Adrenal gland (tissue), 12 donors: ENCODE results near the gene VASP. TPM values are rescaled to one million over a fixed set of nuclear protein-coding genes. Genes with fewer than 3 reads are reported as not detected.

Source experiments
- DNase-seq, 7 donors: peaks; one replicate each; pipeline ENCODE4 v3.0.0-alpha.2; 2019 to 2020
- H3K27ac ChIP-seq, 5 donors: fragments of 200-600 bp; sonication (generic) in 4 of 5; 1 replicate in 3 of 5; 2 replicates in 2 of 5; pipeline versions ENCODE4 v1.5.1 to v1.8.0; 2016 to 2020; ENCODE audit warnings: mild to moderate bottlenecking in 1 of 5
- H3K27me3 ChIP-seq: fragments of 200-600 bp; 2 replicates; pipeline ENCODE4 v1.8.0; 2021
- H3K36me3 ChIP-seq, 2 donors: fragments of 200-600 bp; replicated peaks in 1 of 2; 1 replicate in 1 of 2; 2 replicates in 1 of 2; pipeline versions ENCODE4 v1.5.1 to v1.8.0; 2018 to 2022
- H3K4me1 ChIP-seq, 2 donors: fragments of 200-600 bp; replicated peaks in 1 of 2; 1 replicate in 1 of 2; 2 replicates in 1 of 2; pipeline versions ENCODE4 v1.5.1 to v1.8.0; 2018 to 2021
- H3K4me3 ChIP-seq, 4 donors: fragments of 200-600 bp; sonication (generic) in 3 of 4; one replicate each; pipeline ENCODE4 v1.5.1; 2016 to 2018
- H3K9me3 ChIP-seq, 3 donors: fragments of 200-600 bp; sonication (generic) in 1 of 3; replicated peaks in 1 of 3; 1 replicate in 2 of 3; 2 replicates in 1 of 3; pipeline versions ENCODE4 v1.5.1 to v1.8.0; 2016 to 2021
- POLR2A ChIP-seq, 2 donors: fragments of 450-650 bp; IDR thresholded peaks; one replicate each; pipeline ENCODE4 v1.6.1; 2017; ENCODE audit warnings: antibody characterized with exemption in 2 of 2, mild to moderate bottlenecking in 2 of 2, moderate library complexity in 1 of 2
- WGBS, 4 donors: extraction: QIAGEN DNeasy Blood & Tissue Kit in 2 of 4; methylation state at CpG; one replicate each; pipeline versions ENCODE4 v1.1.5 to v1.1.7; 2013 to 2017; 5-methylcytosine and 5-hydroxymethylcytosine counted together
- intact Hi-C, 2 donors: fragments of 100-400 bp; cut with DNase I; formaldehyde crosslinking; loops; one replicate each; pipeline versions ENCODE4 v1.14.1 to v1.15.0; 2022 to 2023
- polyA plus RNA-seq, 3 donors: library from polyadenylated mRNA; stranded (reverse); fragments of 200-250 nt in 2 of 3; fragments of 350-450 nt in 1 of 3; fragmentation: Illumina TruSeq in 1 of 3; extraction: RNeasy Lipid Tissue Mini Kit (QIAGEN cat#74804) in 1 of 3; gene quantifications; one replicate each; pipeline ENCODE4 v1.2.3, GENCODE V29; 2013 to 2014
- total RNA-seq, 9 donors: library from RNA; depleted of rRNA in 4 of 9; stranded (reverse); fragments of >200 nt in 4 of 9; fragments of 120-200 nt in 1 of 9; fragmentation: NEBNext Ultra II Directional in 1 of 9; extraction: Animal tissue kit (Norgen Biotek cat#: 25700) in 1 of 9; gene quantifications; one replicate each; pipeline versions ENCODE4 v1.1.0 to v1.2.4, GENCODE V29; 2013 to 2023
- TF ChIP-seq, protein P1 (sequence below), 6 experiments: fragments of 450-650 bp in 4 of 6; fragments of 200-600 bp in 2 of 6; sonication (generic) in 1 of 6; IDR thresholded peaks; 1 replicate in 5 of 6; 2 replicates in 1 of 6; pipeline versions ENCODE4 v1.5.1 to v1.8.0; 2016 to 2021; ENCODE audit warnings: antibody characterized with exemption in 6 of 6, mild to moderate bottlenecking in 2 of 6, moderate library complexity in 1 of 6
- donor health status: healthy with polysubstance abuse.
- donor health status: Bipolar disorder and iron deficiency.
- donor health status: DM: yes; HTN: yes; CAD: no.
- donor health status: DM: no; HTN: no; CAD: no.
- donor health status: DM: no; HTN: no; CAD: no.
- donor health status: DM: yes; HTN: yes; CAD: no.

VASP gene
- total and polyA plus RNA-seq, 12 donors, result 28.7 to 118 (median 63.2) TPM

GRCh38 chr19:45462174-45462573 lies 45.1 kb upstream of the VASP start:
- Histone ChIP-seq H3K27ac (no peak overlapping the region), H3K4me1 (no peaks in the 10 kb centered on the region), H3K27me3 (no peaks in the 10 kb centered on the region), H3K36me3 (no peaks in the 10 kb centered on the region), H3K4me3 (no peak overlapping the region), H3K9me3 (no peaks in the 10 kb centered on the region)
- intact Hi-C loops, result no loop called here
- 53 to 63% (median 57%) methylated on average over 3 to 4 of the region's 4 CpGs for WGBS, 4 donors
- TF ChIP-seq, protein P1, sequence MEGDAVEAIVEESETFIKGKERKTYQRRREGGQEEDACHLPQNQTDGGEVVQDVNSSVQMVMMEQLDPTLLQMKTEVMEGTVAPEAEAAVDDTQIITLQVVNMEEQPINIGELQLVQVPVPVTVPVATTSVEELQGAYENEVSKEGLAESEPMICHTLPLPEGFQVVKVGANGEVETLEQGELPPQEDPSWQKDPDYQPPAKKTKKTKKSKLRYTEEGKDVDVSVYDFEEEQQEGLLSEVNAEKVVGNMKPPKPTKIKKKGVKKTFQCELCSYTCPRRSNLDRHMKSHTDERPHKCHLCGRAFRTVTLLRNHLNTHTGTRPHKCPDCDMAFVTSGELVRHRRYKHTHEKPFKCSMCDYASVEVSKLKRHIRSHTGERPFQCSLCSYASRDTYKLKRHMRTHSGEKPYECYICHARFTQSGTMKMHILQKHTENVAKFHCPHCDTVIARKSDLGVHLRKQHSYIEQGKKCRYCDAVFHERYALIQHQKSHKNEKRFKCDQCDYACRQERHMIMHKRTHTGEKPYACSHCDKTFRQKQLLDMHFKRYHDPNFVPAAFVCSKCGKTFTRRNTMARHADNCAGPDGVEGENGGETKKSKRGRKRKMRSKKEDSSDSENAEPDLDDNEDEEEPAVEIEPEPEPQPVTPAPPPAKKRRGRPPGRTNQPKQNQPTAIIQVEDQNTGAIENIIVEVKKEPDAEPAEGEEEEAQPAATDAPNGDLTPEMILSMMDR (IDR thresholded peaks at IDR 0.05), result no peak
- TF ChIP-seq POLR2A (IDR thresholded peaks at IDR 0.05), result no peak
- DNase-seq, result no peak

GRCh38 chr19:45463241-45463640 lies 44.0 kb upstream of the VASP start:
- Histone ChIP-seq H3K27ac (no peak overlapping the region), H3K4me3 (no peak overlapping the region), H3K36me3 (no peaks in the 10 kb centered on the region), H3K4me1 (peaks cover 4% of the 10 kb centered on the region in 2 donors), H3K27me3 (no peaks in the 10 kb centered on the region), H3K9me3 (no peaks in the 10 kb centered on the region)
- TF ChIP-seq, protein P1 (IDR thresholded peaks at IDR 0.05), result no peak
- TF ChIP-seq POLR2A (IDR thresholded peaks at IDR 0.05), result no peak
- 58 to 81% (median 65%) methylated on average over 4 of the region's 4 CpGs for WGBS, 4 donors
- no peak for DNase-seq
- intact Hi-C loops, result no loop called here

DNA sequence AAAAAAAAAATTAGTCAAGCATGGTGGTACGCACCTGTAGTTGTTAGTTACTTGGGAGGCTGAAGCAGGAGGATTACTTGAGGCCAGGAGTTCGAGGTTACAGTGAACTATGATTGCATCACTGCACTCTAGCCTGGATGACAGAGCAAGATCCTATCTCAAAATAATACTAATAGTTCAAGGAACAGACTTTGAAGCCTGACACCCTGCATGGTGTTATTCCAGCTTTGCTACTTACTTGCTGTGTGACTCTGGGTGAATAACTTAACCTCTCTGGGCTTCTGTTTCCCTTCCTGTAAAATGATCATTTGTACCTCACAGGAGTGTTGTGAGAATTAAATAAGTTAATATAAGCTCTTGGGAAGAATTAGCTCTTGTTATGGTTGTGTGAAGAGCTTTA lies 43.0 kb upstream of the VASP start:
- Histone ChIP-seq H3K27ac (no peak overlapping the region), H3K9me3 (no peaks in the 10 kb centered on the region), H3K4me1 (peaks cover 10 to 12% of the 10 kb centered on the region in 2 donors), H3K4me3 (no peak overlapping the region), H3K27me3 (no peaks in the 10 kb centered on the region), H3K36me3 (no peaks in the 10 kb centered on the region)
- no peak for DNase-seq
- 66 to 83% (median 79%) methylated on average over 2 of the region's 2 CpGs for WGBS, 4 donors
- intact Hi-C loops, result no loop called here
- no peak for TF ChIP-seq POLR2A (IDR thresholded peaks at IDR 0.05)
- TF ChIP-seq, protein P1 (IDR thresholded peaks at IDR 0.05), result no peak

GRCh38 chr19:45464852-45465441 lies 42.3 kb upstream of the VASP start:
- Histone ChIP-seq H3K36me3 (no peaks in the 10 kb centered on the region), H3K4me3 (no peak overlapping the region), H3K27ac (no peak overlapping the region), H3K27me3 (no peaks in the 10 kb centered on the region), H3K9me3 (no peaks in the 10 kb centered on the region), H3K4me1 (peaks cover 15 to 17% of the 10 kb centered on the region in 2 donors)
- no peak for DNase-seq
- intact Hi-C loops, result no loop called here
- 52 to 57% (median 55%) methylated on average over 7 to 8 of the region's 8 CpGs for WGBS, 4 donors
- TF ChIP-seq POLR2A (IDR thresholded peaks at IDR 0.05), result no peak
- TF ChIP-seq, protein P1 (IDR thresholded peaks at IDR 0.05), result no peak
